ENCODE measurements around the gene PIWIL4.

Gene PIWIL4

DNA sequence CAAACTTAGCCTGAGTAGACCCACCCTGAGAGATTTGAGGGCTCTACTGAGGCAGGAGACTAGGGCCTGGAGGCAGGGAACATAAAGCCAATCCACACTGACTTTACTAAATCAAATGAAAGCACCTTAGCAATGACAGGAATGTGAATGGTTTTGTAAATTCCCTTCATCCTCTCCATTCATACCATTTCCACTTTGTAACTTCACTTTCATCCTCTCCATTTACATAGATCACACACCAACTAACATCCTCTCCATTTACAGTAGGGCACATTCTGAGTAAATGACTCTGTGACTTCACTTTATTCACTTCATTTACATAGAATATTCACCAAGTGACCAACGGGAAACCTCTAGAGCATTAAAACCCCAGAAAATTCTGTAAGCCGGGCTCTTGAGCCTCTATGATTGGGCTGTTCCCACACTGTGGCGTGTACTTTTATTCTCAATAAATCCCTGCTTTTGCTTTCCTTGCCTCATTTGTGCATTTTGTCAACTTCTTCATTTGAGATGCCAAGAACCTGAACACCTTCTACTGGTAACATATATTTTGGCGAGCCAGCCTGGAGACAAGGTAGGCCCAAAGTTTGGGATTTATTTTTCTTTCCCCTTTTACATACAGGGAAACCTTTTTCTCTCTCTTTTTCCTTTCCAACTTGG, 82.9 kb downstream of the PIWIL4 start:
- no peak overlapping the region for H3K4me3 ChIP-seq (replicated peaks in 1 of 2; ENCODE audit: low read depth in 2 of 2, low read length in 2 of 2)
- DNase-seq (ENCODE audit: low read depth in 2 of 2) = no peak
- no peak for TF ChIP-seq CTCF (IDR thresholded peaks at IDR 0.05; ENCODE audit: low read depth, low read length)

DNA sequence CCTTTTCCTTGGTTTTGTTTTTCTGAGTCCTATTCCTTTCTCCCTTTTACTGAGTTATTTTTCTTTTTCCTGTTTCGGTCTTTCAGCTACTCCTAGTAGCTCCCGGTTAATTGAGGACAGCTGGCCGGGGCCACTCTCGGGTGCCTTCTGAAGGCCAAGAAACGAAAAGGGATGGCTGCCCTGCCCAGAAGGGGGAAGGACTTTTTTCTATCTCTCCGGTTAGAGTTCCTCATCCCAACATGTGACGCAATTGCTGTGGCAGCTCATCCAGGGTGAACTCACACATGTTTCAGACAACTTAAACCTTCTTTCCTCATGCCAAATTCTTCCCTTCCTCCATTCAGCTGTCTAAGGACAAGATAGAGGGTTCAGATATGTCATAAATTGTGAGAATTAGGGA, 83.6 kb downstream of the PIWIL4 start:
- H3K4me3 ChIP-seq (replicated peaks in 1 of 2; ENCODE audit: low read depth in 2 of 2, low read length in 2 of 2) = no peak overlapping the region
- peak; percentile 73 to 87 for DNase-seq (ENCODE audit: low read depth in 2 of 2)
- no peak for TF ChIP-seq CTCF (IDR thresholded peaks at IDR 0.05; ENCODE audit: low read depth, low read length)

GRCh38 chr11:94652735-94653284, 85.6 kb downstream of the PIWIL4 start:
- no peak overlapping the region for H3K4me3 ChIP-seq (replicated peaks in 1 of 2; ENCODE audit: low read depth in 2 of 2, low read length in 2 of 2)
- no peak for DNase-seq (ENCODE audit: low read depth in 2 of 2)
- no peak for TF ChIP-seq CTCF (IDR thresholded peaks at IDR 0.05; ENCODE audit: low read depth, low read length)

DNA sequence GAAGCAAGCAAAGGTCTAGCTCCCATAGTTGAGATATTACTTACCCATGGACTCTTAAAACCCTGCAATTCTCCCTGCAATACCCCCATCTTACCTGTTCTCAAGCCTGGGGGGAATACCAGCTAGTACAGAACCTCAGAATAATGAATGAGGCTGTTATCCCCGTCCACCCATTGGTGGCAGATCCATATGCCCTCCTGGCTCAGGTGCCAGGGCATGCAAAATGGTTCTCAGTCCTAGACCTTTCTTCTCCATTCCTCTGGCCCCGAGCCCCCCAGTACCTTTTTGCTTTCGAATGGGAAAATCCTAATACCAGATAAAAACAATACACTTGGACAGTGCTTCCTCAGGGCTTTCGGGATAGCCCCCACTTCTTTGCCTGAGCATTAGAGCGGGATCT, 86.4 kb downstream of the PIWIL4 start:
- DNase-seq (ENCODE audit: low read depth in 2 of 2) = no peak
- no peak overlapping the region for H3K4me3 ChIP-seq (replicated peaks in 1 of 2; ENCODE audit: low read depth in 2 of 2, low read length in 2 of 2)
- TF ChIP-seq CTCF (IDR thresholded peaks at IDR 0.05; ENCODE audit: low read depth, low read length) = no peak

DNA sequence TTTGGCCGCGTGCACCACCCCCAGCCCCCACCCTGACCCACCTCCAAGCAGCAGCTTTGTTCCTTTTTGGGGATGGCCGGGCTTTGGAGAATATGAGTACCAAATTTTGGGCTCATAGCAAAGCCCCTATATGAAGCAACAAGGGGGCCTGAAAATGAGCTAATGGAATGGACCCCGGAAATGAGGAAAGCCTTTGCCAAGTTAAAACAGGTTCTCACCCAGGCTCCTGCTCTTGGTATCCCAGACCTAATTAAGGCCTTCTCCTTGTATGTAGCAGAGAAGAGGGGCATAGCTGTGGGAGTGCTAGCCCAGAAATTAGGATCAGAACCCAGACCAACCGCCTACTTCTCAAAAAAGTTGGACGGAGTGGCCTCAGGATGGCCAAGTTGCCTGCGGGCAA, 87.0 kb downstream of the PIWIL4 start:
- no peak for DNase-seq (ENCODE audit: low read depth in 2 of 2)
- no peak for TF ChIP-seq CTCF (IDR thresholded peaks at IDR 0.05; ENCODE audit: low read depth, low read length)
- no peak overlapping the region for H3K4me3 ChIP-seq (replicated peaks in 1 of 2; ENCODE audit: low read depth in 2 of 2, low read length in 2 of 2)

GRCh38 chr11:94655291-94655690, 88.1 kb downstream of the PIWIL4 start:
- no peak for TF ChIP-seq CTCF (IDR thresholded peaks at IDR 0.05; ENCODE audit: low read depth, low read length)
- no peak overlapping the region for H3K4me3 ChIP-seq (replicated peaks in 1 of 2; ENCODE audit: low read depth in 2 of 2, low read length in 2 of 2)

GRCh38 chr11:94655956-94656355, 88.8 kb downstream of the PIWIL4 start:
- no peak for TF ChIP-seq CTCF (IDR thresholded peaks at IDR 0.05; ENCODE audit: low read depth, low read length)
- no peak overlapping the region for H3K4me3 ChIP-seq (replicated peaks in 1 of 2; ENCODE audit: low read depth in 2 of 2, low read length in 2 of 2)
- no peak for DNase-seq (ENCODE audit: low read depth in 2 of 2)

More at GRCh38 chr11:94655291-94655690, 88.1 kb downstream of the PIWIL4 start:
- no peak for DNase-seq (ENCODE audit: low read depth in 2 of 2)

Data from cardiac fibroblast (primary cell).